ENCODE measurements around the gene WDR82.

DNA sequence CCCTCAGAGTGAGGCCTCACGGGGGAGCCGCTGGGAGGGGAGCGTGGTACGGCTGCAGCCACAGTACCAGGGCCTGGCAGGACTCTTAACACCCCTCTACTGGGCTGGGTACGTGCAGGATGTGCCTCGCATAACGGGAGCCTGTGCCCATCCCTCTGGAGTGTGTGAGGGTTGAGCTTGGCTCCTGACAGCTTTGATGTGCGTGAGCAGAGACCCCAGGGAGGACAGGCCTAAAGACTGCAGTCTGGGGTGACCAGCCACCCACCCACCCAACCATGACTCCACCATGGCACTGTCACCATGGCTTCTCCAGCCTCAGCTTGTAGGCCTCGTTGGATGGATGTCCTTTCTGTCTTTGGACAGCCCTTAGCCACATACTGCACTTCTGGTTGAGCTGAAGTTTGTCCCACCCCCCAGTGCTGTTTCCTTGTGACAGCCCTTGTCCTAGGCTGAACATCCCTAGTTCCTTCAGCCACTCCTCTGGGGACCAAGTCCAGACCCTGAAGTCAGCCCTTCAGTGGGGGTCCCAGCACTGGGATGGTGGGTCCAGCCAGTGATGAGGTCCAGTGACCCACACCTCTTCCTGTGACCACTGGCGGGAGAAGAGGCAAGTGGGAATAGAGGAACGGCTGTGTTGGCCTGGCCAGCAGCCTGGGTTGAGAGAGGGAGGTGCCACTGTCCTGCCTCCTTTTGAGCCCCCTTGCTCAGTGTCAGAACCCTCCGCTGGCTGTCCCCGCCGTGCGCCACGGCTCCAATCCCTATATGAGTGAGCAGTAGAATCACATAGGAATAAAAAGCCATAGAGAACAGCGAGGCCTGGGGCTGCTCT lies 15.3 kb upstream of the WDR82 start:
- TF ChIP-seq, protein P1, sequence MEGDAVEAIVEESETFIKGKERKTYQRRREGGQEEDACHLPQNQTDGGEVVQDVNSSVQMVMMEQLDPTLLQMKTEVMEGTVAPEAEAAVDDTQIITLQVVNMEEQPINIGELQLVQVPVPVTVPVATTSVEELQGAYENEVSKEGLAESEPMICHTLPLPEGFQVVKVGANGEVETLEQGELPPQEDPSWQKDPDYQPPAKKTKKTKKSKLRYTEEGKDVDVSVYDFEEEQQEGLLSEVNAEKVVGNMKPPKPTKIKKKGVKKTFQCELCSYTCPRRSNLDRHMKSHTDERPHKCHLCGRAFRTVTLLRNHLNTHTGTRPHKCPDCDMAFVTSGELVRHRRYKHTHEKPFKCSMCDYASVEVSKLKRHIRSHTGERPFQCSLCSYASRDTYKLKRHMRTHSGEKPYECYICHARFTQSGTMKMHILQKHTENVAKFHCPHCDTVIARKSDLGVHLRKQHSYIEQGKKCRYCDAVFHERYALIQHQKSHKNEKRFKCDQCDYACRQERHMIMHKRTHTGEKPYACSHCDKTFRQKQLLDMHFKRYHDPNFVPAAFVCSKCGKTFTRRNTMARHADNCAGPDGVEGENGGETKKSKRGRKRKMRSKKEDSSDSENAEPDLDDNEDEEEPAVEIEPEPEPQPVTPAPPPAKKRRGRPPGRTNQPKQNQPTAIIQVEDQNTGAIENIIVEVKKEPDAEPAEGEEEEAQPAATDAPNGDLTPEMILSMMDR (conservative IDR thresholded peaks at IDR 0.05; ENCODE audit: low read depth in 2 of 2) = no peak
- no peak for TF ChIP-seq POLR2AphosphoS5 (IDR thresholded peaks at IDR 0.05; ENCODE audit: low read depth)

Data from GM23338 (cell line).